ENCODE results near the gene PTTG1IP.

PTTG1IP gene

DNA sequence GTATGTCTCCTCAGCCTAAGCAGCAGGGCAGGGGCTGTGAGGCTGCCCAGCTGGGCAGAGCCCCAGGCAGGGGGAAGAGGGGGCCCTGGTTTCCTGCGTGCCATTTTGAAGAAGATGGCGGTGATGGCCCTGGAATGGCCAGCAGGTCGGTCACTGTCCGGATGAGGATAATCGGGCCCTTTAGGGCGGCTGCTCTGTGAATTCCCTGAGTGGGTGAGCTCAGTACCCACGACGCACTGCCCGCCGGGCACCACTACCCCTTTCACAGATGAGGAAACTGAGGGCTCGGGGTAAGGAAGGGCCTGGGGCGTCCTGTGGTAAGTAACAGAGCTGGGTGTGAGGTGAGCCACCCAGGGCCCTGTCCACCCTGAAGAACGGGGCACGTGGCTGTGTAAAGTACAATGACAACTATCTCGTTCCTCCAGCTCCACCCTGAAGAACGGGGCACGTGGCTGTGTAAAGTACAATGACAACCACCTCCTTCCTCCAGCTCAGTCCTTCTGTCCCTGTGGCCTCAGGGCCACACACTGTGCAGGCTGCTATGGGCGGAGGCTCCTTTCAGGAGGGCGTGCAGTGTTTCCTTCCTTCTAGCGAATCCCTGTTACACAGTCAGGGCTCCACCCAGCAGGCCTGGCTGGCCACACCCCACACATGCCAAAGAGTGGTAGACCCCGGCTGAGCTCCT, 24.0 kb upstream of the PTTG1IP start:
- DNase-seq, result no peak

DNA sequence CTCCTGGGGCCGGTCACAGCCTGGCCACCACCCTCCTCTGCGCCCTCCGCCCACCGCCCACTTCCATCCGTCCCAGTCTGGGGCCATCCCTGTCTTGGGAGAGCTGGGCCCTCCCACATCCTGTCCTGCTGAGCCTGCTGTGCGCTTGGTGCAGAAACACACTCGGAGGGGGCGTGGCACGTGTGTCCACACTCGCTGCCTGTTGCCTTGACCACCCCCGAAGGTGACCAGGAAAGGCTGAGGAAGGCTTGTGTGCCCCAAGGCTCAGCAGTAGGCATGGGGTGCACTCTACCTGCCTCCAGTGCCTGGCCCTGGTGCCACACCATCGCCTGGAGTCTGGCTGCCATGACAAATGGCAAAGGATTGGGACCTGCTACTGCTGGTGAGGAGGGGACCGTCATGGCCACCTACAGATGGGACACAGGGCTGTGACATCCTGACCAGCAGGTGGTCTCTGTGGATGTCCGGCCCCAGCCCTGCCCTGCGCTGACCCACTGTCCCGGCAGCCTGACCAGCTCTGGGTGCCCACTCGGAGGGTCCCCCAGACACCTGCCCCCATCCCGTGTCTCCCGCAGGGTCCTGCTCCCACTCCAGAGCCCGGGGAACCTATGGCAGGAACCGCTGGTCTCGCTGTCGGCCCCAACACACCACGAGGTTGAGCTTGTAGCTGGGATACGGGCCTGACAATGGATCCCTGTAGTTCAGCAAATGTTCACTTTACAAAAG, 23.2 kb upstream of the PTTG1IP start:
- DNase-seq, result no peak

DNA sequence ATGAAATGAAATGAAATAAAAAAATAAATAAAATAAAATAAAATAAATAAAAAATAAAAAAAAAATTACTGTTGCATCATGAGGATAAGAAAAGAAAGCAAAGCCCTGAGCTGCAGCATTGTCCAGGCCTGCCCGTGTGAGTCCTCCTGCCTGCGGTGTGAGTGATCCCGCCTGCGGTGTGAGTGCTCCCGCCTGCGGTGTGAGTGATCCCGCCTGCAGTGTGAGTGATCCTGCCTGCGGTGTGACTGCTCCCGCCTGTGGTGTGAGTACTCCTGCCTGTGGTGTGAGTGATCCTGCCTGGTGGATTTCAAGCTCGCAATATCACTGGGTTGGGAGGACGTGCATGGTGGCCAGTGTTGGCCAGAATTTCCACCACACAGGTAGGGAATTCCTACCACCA, 22.4 kb upstream of the PTTG1IP start:
- DNase-seq, result no peak

DNA sequence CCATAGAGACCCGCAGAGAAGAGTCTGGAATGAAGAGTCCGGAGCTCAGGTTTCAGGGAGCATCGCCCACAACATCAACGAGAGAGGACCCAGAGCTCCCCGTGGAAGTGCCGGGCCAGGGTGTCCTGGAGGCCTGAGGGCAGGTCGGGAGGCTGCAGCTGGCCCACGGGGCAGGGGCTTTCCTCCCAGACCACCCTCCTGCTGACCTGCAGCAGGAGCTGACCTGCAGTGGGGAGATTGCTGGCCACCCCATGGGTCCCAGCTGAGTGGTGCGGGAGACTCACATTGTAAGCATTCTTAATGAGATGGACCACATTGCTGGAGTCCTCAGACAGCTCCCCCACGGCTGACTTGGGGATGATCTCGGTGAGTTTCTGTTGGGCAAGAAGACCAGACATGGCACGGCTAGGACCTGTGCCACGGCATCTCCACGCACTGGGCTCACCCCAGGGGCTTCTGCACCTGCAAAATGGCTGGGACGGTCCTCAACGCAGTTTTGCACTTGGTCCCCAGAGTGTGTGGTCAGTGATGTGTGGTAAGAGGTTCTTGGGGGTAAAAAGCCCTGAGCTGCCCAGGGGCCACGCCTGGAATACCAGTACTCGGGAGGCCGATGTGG, 21.3 kb upstream of the PTTG1IP start:
- DNase-seq, result no peak

DNA sequence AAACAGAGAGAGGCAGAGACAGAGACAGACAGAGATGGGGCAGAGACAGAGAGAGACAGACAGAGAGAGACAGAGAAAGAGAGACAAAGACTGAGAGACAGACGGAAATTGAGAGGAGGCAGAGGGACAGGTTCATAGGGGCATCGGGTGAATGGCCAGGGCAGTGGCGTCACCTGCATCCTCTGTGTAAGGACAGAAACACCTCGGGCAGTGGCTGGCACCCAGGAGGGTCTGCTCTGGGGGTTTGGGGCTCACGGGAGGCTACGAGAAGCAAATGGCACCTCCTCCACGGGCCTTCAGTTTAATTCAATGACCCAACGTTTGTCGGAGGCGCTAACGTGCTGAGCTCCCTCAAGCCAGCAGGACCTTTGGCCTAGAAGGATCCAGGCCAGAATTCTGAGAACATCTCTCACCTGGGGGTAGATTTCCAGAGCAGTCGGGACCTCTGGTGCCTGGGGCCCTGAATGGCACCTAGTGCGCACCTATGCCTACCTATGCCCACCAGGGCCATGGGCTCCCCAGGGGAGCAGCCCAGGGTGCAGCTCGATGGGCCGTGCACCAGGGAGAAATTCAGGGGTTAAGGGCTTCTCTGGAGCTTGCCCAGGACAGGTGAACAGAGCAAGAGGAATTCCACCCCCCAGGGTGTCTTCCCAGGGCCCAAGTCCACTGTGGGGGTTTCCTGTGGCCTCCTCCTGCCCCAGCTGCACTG, 20.6 kb upstream of the PTTG1IP start:
- DNase-seq, result no peak

GRCh38 chr21:44893278-44893556, 19.7 kb upstream of the PTTG1IP start:
- no peak for DNase-seq

GRCh38 chr21:44892536-44893277, 19.2 kb upstream of the PTTG1IP start:
- DNase-seq, result no peak

GRCh38 chr21:44892095-44892494, 18.6 kb upstream of the PTTG1IP start:
- DNase-seq, result no peak

DNA sequence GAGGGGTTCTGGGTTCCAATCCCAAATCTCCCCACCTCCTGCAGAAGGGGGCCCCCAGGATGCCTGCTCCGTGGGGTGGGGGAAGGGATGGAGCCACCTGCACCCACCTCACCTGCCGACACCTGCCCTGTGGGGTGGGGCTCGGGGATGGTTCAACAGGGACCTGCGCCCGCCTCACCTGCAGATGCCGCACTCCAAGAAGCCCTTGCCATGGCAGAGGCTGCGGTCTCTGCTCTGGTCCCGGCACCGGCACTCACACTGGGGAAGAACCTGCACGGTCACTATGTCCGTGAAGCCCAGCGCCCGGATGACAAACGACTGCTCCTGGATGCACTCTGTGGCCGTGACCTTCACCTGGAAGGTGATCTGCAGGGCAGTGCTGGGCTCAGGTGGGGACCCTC, 18.1 kb upstream of the PTTG1IP start:
- no peak for DNase-seq

DNA sequence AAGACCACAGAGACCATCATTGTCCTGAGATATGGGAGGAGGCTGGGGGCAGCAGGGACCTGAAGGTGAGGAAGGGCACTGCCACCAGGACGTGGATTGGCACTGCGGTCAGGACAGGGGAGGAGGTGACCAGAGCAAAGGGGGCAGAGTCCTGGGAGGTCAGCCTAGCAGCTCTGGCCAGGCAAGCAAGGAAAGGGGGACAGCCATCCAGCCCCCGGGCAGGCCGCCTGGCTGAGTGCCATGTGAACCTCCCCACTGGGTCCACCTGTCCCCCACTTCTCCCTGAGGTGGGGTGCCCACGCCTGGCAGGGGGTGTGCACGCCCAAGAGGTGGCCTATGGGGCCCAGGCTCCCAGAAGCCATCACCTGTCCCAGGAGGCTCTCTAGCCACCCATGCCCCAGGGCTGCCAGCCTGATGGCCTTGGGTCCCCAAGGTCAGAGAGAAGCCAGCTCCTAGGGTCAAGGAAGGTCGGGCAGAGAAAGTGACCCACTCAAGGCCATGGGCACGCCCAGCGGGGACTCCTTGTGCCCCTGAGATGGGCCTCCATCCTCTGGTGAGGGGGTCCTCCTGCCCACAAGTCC, 17.6 kb upstream of the PTTG1IP start:
- DNase-seq, result no peak

DNA sequence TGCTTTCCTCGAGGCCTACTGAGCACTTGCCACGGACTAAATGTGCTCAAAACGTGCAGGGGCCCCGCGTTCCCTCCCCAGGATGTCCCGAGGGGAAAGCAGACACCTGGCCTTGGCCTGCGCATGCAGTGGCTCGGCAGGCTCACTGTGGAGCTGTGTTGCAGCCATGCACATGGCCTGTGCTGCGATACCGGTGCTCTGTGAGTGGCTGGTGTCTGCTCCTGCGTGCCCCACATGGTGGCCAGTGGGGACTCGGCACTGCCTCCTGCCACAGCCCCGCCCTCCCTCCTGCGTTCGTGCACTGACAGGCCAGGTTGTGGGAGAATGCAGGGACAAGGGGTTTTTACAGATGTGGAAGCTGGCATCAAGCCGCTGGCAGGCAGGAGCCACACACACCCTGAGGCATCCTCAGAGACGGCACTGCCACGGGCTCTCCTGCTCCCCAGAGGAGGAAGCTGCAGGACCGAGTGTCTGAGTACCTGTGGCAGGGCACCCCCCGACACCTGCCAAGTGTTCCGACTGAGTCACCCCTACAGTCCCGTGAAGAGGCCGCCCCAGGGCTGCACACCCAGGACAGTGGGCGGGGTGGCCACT, 16.9 kb upstream of the PTTG1IP start:
- DNase-seq, result no peak

DNA sequence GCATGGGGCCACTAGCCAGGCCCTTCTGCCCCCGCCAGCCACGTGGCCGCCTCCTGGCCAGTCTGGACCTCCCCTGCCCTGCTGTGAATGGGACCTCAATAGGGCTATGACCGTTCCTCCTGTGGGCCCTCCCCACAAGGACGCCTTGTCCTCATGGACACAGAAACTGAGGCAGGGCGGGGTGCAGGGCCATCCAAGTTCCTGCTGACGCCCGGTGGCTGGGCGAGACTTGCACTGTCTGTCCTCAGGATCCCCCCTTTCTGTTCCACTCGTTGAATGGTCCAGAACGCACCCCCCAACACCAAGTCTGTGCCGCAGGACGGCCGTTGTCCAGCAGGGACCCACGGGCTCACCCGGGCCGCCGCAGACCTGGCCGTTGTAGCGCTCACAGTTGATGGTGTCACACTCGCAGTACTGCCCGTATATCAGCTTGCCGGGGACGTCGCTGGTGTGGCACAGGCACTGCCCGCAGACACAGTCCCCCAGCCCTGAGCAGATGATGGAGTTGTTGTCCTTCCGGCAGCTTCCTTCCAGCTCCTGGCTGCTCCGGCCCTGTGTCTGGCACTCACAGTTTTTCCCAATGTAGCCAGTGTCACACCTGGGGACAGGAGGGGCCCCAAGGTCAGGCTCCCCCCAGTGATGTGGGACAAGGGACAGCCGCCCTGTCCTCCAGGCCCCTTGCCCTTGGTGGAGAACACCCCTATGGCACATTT, 16.3 kb upstream of the PTTG1IP start:
- DNase-seq, result no peak

DNA sequence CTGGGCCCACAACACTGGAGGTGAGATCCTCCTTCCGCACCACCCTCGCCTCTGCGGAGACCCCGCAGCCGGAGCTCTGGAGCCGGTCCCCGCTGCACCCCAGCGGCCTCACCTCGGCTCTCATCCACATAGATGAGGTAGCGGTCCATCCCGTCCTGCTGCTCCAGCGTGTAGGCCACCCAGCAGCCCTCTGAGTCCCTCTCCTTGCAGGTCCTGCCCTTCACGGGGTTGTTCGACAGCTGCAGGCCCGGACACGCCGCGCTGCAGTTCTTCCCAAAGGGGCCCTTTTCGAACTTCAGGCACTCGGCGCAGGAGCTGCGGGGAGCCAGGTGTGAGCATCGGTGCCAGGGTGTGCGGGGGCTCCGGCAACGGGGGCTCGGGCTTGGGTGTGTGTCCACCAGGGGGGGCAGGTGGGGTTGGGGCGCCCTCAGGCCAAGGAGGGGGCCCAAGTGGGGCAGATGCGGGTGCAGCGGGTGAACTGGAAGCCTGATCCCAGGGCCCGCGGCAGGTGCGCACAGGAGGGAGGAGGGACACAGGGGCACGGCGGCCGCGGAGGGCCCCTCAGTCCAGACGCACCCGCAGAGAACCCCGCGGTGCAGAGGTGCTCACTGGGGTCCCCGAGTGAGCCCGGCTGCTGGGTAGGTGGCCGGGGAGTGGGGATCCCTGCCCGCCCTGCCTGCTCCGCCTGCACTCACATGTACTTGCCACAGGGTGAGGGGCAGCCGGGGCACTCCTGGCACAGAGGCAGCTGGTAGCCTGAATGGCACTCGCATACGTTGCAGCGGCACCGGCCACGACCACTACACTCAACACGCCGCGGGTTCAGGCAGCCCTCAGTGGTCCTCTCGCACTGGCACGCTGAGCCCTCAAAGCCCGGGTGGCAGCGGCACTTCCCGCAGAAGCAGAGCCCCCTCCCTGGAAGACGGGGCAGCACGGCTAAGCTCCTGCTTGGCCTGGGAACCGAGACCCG, 15.4 kb upstream of the PTTG1IP start:
- no peak for DNase-seq

GRCh38 chr21:44887807-44888580, 14.5 kb upstream of the PTTG1IP start:
- DNase-seq, result no peak

- no peak for DNase-seq
Observed at GRCh38 chr21:44887126-44887806, 13.8 kb upstream of the PTTG1IP start.

DNA sequence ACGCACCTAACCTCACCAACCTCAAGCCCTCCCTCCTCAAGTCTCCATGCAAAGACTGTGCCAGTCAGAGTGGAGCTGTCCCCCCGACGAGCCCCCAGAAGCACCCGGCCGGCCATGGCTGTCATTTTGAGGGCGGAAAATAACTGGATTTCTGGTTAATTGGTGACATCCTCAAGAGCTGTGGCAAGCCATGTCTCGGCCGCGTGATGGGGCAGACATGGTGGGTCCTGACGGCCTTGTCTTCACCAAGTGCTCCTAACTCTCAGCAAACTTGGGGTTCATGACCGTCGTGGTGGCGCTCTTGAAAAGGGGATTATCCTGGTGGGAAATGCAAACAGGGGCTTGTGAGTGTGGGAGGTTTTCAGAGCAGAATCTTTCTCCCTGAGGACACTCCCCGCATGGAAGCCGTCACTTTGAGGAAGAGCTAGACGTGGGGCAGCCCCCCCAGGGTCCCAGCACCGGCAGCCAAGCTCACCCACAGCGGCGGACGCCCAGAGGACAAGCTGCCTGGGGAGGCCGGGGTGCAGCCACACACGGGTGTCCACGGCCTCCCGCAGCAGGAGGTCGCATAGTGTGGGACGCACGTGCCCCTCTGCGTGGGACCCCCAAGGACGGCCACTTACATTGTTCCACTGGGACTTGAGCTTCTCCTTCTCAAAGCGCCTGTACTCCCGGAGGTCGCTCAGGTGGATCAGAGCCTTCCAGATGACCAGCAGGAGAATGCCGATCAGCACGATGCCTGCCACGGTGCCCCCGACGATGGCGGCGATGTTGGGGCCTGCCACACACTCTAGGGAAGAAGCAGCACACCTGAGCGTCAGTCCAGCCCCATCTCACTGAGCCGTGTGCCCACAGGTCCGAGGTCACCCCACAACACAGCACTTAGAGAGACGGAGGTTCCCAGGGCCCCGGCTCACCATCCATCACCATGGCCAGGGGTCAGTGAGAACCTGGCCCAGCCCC, 12.9 kb upstream of the PTTG1IP start:
- DNase-seq, result no peak

GRCh38 chr21:44885615-44886014, 12.1 kb upstream of the PTTG1IP start:
- no peak for DNase-seq

Measured in right kidney (tissue), 1 donor.